Stimulated activated CD8-positive, alpha-beta memory T cell treated with anti-CD3 and anti-CD28 coated beads, Interleukin-7, amount 100 ng/mL, for 48 hours (primary cell): ENCODE data around the gene RDX.

Source experiments
- DNase-seq, 2 donors: peaks; one replicate each; pipeline ENCODE4 v3.0.0-alpha.2; 2020; ENCODE audit warnings: low read depth in 1 of 2; ENCODE audit errors: extremely low read depth in 1 of 2

Gene RDX

DNA sequence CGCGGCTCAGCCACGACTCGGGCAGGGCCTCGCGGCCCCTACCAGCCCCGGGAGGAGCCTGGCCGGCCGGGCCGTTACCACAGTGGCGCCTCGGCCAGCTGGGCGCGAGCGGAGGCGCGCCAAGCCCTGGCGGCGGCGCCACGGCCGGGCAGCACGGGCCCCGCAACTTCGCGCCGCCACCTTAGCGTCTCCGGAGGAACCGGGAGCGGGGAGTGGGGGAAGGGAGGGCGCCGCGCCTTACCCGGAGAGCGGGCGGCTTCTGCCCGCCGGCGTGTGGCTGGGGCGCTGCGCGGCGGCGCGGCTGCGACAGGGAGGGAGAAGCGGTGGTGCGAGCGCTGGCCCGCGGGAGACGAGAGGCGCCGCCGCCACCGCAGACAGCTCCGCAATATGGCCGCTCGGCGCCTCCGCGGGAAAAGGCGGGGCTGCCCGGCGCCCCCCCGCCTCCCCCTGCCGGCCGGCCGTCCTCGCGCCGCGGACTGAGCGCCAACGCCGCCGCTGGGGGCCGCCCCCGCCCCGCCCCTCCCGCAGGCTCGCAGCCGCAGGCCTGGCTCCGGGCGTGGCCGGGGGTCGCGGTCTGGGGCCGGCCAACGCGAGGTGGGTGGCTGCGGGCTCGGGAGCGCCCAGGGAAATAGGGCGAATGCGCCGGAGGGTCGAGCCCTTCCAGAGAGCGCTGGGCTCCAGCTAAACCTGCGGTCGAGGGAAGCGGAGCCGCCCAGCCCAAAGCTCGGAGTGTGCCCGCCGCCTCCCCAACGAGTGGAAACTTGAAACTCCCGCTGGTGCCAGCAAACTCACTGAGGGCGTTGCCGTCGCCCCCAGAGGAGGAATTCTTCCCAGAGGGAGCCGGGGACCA, at the start of gene RDX:
Gene RDX (minus strand): TSS at position 389 of the 850 bp plus-strand sequence. CDS start 16,922 bp downstream, outside the sequence.
- peak; percentile 25 to 61 for DNase-seq

GRCh38 chr11:110345743-110346142, 49.3 kb upstream of the RDX start:
- no peak for DNase-seq

GRCh38 chr11:110340436-110340835, 44.0 kb upstream of the RDX start:
- no peak for DNase-seq

GRCh38 chr11:110339456-110340250, 43.2 kb upstream of the RDX start:
- no peak for DNase-seq

- DNase-seq = no peak
Observed at GRCh38 chr11:110338684-110339083, 42.3 kb upstream of the RDX start.

DNA sequence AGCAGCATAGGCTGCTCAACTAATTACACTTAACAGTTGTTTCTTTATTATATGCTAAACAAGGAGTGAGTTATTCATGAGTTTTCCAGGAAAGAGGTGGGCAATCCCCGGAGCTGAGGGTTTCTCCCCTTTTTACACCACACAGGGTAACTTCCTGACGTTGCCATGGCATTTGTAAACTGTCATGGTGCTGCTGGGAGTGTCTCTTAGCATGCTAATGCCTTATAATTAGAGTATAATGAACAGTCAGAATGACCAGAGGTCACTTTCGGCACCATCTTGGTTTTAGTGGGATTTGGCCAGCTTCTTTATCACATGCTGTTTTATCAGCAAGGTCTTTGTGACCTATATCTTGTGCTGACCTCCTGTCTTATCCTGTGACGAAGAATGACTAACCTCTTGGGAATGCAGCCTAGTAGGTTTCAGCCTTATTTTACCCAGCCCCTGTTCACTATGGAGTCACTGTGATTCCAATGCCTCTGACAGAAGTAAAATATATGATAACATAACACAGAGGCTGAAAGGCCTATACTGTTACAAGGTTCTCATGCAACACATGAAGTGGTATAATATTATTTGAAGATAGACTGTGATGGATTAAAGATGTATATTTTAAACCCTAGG, 41.3 kb upstream of the RDX start:
- DNase-seq = peak in 1 of 2 donors; percentile 30

DNA sequence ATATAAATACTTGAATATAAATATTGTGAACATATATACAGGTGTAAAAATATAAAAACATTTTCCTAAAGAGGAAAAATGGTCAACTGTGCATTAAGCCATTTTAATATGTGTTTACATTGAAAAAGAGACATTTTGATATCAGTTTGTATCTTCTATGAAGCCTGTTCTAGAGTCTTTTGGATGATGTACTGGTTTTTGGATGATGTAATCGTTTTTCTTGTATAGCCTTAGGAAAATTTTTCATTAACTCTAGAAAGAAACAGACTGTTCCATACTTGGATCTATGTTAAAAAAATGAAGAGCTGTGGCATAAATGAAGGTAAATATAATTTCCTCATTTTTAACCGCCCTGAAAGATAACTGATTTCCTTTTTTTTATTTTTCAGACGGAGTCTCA, 39.6 kb upstream of the RDX start:
- no peak for DNase-seq

- no peak for DNase-seq
Observed at GRCh38 chr11:110335358-110335757, 38.9 kb upstream of the RDX start.

DNA sequence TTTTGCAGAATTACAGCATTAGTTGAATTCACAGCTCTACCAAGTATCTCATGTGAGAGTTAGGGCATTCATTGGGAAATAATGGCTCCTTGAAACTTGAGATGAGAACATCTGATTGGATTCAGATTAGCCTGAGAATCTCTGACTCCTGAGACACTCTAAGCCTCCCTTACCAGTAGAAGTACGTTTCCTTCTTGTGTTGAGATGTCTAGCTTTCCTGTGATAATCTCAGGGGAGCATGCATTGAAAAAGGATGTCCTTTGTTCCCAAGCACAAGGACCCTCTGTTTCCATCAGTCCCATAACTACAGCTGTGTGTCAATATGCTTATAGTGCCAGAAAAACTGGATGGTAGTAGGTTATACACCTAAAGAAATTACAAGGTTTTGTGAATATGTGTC, 35.2 kb upstream of the RDX start:
- no peak for DNase-seq

- DNase-seq = no peak
Observed at GRCh38 chr11:110329445-110329844, 33.0 kb upstream of the RDX start.

GRCh38 chr11:110327508-110327907, 31.1 kb upstream of the RDX start:
- DNase-seq = no peak

DNA sequence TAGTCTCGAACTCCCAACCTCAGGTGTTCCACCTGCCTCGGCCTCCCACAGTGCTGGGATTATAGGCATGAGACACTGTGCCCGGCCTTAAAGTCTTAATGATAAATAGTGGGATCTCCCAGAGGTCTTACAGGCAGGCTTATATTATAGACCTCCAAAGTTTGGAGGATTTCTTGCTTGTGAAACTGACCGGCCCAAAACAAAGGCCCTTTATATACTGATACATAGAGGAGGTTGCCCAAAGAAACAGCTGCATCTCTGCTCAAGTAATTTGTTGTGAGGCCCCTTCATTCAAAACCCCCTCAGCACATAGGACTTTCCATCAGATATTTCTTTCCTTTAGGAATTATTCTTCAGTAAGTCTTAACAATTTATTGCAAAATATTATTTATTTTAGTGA, 27.4 kb upstream of the RDX start:
- no peak for DNase-seq

DNA sequence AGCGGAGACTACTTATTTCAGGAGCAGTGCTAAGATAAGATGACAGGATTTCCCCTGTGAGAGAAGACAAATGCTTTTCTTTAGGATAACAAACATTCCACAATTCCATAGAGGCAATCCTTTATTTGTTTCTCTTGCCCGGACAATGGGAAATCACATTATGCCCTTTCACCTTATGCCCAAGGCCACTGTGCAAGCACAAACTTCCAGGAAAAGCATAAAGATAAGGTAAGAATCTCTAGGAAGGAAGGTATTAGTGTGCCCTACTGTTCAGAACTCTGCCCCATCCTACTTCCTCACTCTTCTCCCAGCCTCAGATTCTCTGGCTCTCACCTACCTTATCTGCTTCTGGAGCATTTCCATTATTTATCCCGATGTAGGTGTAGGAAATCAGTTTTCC, 23.1 kb upstream of the RDX start:
- no peak for DNase-seq

DNA sequence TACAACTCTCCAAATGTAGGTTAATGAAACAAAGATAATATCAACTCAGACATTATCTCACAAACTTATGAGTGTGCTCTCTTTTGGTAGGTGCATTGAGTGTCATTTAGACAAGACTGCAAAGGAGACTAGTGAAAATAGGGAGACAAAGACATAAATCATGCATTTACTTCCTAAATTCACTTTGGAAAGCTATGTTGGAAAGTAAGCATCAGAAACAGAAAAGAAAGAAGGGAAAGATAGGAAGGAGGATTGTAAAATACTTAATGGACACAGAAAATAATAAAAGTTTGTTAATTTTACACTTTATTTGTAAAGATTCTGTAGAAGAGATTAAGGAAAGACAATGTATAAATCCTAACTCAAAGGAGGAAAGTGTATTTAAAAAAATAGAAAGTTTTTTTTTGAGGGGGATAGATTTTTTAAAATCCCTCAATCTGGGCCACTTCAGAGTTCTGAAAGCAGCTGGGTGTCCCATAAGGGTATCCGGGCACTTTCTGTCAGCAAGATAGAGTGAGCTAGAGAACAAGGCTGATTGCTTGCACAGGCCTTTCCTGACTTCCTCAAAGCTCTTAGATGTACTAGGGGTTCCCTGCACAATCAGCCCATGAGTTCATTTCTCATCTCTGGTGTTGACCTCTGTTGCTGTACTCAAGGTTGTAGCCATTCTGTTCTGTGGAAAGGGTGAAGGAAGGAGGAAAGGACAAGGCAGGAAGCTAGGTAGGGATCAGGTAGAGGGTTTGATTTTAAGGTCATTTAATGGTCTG, 22.4 kb upstream of the RDX start:
- no peak for DNase-seq

DNA sequence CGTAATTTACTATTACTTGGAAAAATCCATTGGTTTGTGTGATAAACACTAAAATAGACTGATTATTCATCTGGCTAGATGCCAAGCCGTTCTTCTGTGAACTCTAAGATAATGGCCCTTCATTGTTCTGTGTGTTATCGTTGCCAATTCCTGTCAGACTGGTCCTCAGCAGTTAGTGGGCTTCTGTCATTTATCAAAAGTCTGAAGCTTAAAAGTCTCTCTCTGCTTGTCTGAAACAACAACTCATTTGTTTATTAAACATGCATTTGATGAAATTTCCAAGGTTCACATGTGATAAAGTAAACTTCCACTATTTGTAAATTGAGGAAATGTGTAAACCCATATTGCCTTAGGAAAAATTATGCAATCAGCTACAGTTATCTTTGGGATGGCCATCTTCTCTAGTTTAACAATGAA, 21.1 kb upstream of the RDX start:
- no peak for DNase-seq

DNA sequence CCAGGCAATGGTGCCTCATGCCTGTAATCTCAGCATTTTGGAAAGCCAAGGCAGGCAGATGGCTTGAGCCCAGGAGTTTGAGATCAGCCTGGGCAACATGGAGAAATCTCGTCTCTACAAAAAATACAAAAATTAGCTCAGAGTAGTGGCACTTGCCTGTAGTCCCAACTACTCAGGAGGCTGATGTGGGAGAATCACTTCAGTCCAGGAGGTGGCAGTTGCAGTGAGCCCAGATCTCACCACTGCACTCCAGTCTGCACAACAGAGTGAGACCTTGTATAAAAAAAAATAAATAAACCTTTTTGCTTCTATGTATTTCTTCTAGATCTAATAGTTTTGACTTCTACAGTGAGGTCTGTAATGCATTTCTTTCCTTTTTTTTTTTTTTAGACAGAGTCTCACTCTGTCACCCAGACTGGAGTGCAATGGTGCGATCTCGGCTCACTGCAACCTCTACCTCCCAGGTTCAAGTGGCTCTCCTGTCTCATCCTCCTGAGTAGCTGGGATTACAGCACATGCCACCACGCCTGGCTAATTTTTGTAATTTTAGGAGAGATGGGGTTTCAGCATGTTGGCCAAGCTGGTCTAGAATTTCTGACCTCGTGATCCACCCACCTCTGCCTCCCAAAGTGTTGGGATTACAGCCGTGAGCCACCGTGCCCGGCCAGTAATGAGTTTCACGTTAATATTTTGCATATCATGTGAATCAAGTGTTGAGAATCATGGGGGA, 18.1 kb upstream of the RDX start:
- DNase-seq = no peak

DNA sequence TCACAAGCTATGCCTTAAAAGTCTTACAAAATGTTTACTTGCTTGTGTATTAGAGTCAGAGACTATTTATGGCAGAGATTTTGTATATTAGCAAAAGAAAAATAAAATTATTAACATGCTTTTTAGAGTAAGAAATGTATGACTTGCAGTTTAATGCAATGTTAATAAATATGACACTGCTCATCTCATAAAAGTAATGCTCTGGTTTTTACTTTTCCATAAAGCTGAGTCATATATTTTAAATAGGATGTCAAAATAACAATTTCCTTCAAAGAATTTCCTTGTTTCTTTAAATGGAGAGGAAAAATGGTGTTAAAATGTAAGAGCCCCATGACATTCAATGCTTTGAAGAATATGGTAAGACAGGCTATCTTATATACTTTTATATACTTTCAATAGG, 16.3 kb upstream of the RDX start:
- DNase-seq = no peak

- DNase-seq = no peak
Observed at GRCh38 chr11:110311783-110312579, 15.6 kb upstream of the RDX start.

- no peak for DNase-seq
Observed at GRCh38 chr11:110308071-110308470, 11.7 kb upstream of the RDX start.
